Gastrocnemius medialis (tissue), 4 donors: ENCODE measurements around the gene TSPAN14.

Experiments used
- CTCF ChIP-seq, 5 experiments: fragments of 450-650 bp in 3 of 5; fragments of 200-600 bp in 2 of 5; sonication (generic) in 2 of 5; IDR thresholded peaks in 4 of 5; conservative IDR thresholded peaks in 1 of 5; 1 replicate in 4 of 5; 2 replicates in 1 of 5; pipeline ENCODE4 v1.5.1; 2016 to 2019; ENCODE audit warnings: antibody characterized with exemption in 5 of 5, mild to moderate bottlenecking in 3 of 5, moderate library complexity in 3 of 5
- POLR2A ChIP-seq, 2 donors: fragments of 450-650 bp; IDR thresholded peaks; one replicate each; pipeline ENCODE4 v1.6.1; 2017; ENCODE audit warnings: antibody characterized with exemption in 2 of 2, mild to moderate bottlenecking in 2 of 2, moderate library complexity in 2 of 2

- TF ChIP-seq CTCF (IDR thresholded peaks at IDR 0.05 in 4 of 5, conservative IDR thresholded peaks at IDR 0.05 in 1 of 5) (no peak), POLR2A (IDR thresholded peaks at IDR 0.05) (no peak)
These were observed 107.8 kb downstream of the TSPAN14 start for GRCh38 chr10:80561950-80562349.
